MV-4-11 (cell line): ENCODE data around the gene TMCC2.
"Not testable (repeated sequence)": the region's sequence is repeated elsewhere in the genome, so short reads cannot be mapped to it uniquely, and the experiment has no call there.

Experiments
- DNase-seq: peaks from one replicate; lab custom pipeline; 2025; lab: John Stamatoyannopoulos, UW

The TMCC2 gene

GRCh38 chr1:205211839-205212536, 15.8 kb upstream of the TMCC2 start:
- DNase-seq = peak; percentile 71

- peak; percentile 66 for DNase-seq
Observed at GRCh38 chr1:205214756-205215155, 13.0 kb upstream of the TMCC2 start.

- DNase-seq = no peak
Observed at GRCh38 chr1:205216588-205216987, 11.2 kb upstream of the TMCC2 start.

- DNase-seq = no peak
Observed at GRCh38 chr1:205217418-205217817, 10.3 kb upstream of the TMCC2 start.

- DNase-seq = no peak
Observed at GRCh38 chr1:205220421-205220820, 7.3 kb upstream of the TMCC2 start.

- DNase-seq = no peak
Observed at GRCh38 chr1:205224736-205225135, 3.0 kb upstream of the TMCC2 start.

- no peak for DNase-seq
Observed at GRCh38 chr1:205225901-205226765, 1.6 kb upstream of the TMCC2 start.

GRCh38 chr1:205226868-205227583, 720 bp upstream of the TMCC2 start:
- no peak for DNase-seq

- DNase-seq = no peak
Observed at GRCh38 chr1:205228093-205228521, 361 bp downstream of the TMCC2 start.

- DNase-seq = no peak
Observed at GRCh38 chr1:205229399-205229871, 1.7 kb downstream of the TMCC2 start.

- no peak for DNase-seq
Observed at GRCh38 chr1:205229916-205230700, 2.4 kb downstream of the TMCC2 start.

- DNase-seq = no peak
Observed at GRCh38 chr1:205230982-205231381, 3.2 kb downstream of the TMCC2 start.

- no peak for DNase-seq
Observed at GRCh38 chr1:205232127-205232820, 4.5 kb downstream of the TMCC2 start.

GRCh38 chr1:205232945-205233397, 5.2 kb downstream of the TMCC2 start:
- DNase-seq = no peak

GRCh38 chr1:205233986-205234385, 6.2 kb downstream of the TMCC2 start:
- not testable (repeated sequence) for DNase-seq

- DNase-seq = no peak
Observed at GRCh38 chr1:205235951-205236350, 8.2 kb downstream of the TMCC2 start.

GRCh38 chr1:205236526-205236925, 8.8 kb downstream of the TMCC2 start:
- DNase-seq = no peak

- DNase-seq = no peak
Observed at GRCh38 chr1:205236951-205237475, 9.3 kb downstream of the TMCC2 start.

GRCh38 chr1:205237526-205238484, 10.1 kb downstream of the TMCC2 start:
- DNase-seq = peak; percentile 71
